Measurements from ENCODE around the gene TANGO6.

The TANGO6 gene

GRCh38 chr16:68860978-68861892 is 17.9 kb downstream of the TANGO6 start:
- in situ Hi-C loops (cut with MboI; ENCODE audit: low sequenced_read_pairs), result no loop called here

GRCh38 chr16:68866933-68867332 is 23.6 kb downstream of the TANGO6 start:
- in situ Hi-C loops (cut with MboI; ENCODE audit: low sequenced_read_pairs), result no loop called here

- in situ Hi-C loops (cut with MboI; ENCODE audit: low sequenced_read_pairs), result no loop called here
Observed at GRCh38 chr16:68869492-68870088, 26.3 kb downstream of the TANGO6 start.

- in situ Hi-C loops (cut with MboI; ENCODE audit: low sequenced_read_pairs), result no loop called here
Observed at GRCh38 chr16:68873635-68874471, 30.5 kb downstream of the TANGO6 start.

GRCh38 chr16:68875871-68876270 is 32.5 kb downstream of the TANGO6 start:
- in situ Hi-C loops (cut with MboI; ENCODE audit: low sequenced_read_pairs), result no loop called here

GRCh38 chr16:68883685-68884084 is 40.4 kb downstream of the TANGO6 start:
- in situ Hi-C loops (cut with MboI; ENCODE audit: low sequenced_read_pairs), result no loop called here

- in situ Hi-C loops (cut with MboI; ENCODE audit: low sequenced_read_pairs), result no loop called here
Observed at GRCh38 chr16:68884401-68884800, 41.1 kb downstream of the TANGO6 start.

GRCh38 chr16:68884861-68885720 is 41.8 kb downstream of the TANGO6 start:
- in situ Hi-C loops (cut with MboI; ENCODE audit: low sequenced_read_pairs), result no loop called here

- in situ Hi-C loops (cut with MboI; ENCODE audit: low sequenced_read_pairs), result no loop called here
Observed at GRCh38 chr16:68887107-68887506, 43.8 kb downstream of the TANGO6 start.

GRCh38 chr16:68889508-68890150 is 46.3 kb downstream of the TANGO6 start:
- in situ Hi-C loops (cut with MboI; ENCODE audit: low sequenced_read_pairs), result no loop called here

- in situ Hi-C loops (cut with MboI; ENCODE audit: low sequenced_read_pairs), result no loop called here
Observed at GRCh38 chr16:68892214-68892613, 48.9 kb downstream of the TANGO6 start.

GRCh38 chr16:68892898-68893297 is 49.6 kb downstream of the TANGO6 start:
- in situ Hi-C loops (cut with MboI; ENCODE audit: low sequenced_read_pairs), result no loop called here

GRCh38 chr16:68893710-68894705 is 50.7 kb downstream of the TANGO6 start:
- in situ Hi-C loops (cut with MboI; ENCODE audit: low sequenced_read_pairs), result no loop called here

- in situ Hi-C loops (cut with MboI; ENCODE audit: low sequenced_read_pairs), result no loop called here
Observed at GRCh38 chr16:68894714-68895113, 51.4 kb downstream of the TANGO6 start.

- in situ Hi-C loops (cut with MboI; ENCODE audit: low sequenced_read_pairs), result no loop called here
Observed at GRCh38 chr16:68898026-68898425, 54.7 kb downstream of the TANGO6 start.

GRCh38 chr16:68900009-68900408 is 56.7 kb downstream of the TANGO6 start:
- in situ Hi-C loops (cut with MboI; ENCODE audit: low sequenced_read_pairs), result loop anchor here (10.0 kb wide), 1 partner anchor 215 kb away; no protein-coding TSS in a partner anchor

GRCh38 chr16:68902003-68902968 is 59.0 kb downstream of the TANGO6 start:
- in situ Hi-C loops (cut with MboI; ENCODE audit: low sequenced_read_pairs), result loop anchor here (10.0 kb wide), 1 partner anchor 213 kb away; no protein-coding TSS in a partner anchor
